ENCODE data around the gene HJV. TPM values are rescaled to one million over a fixed set of nuclear protein-coding genes. Genes with fewer than 3 reads are reported as not detected.

Gene HJV
- total RNA-seq, 1 donor from 2014 or later: not detected

DNA sequence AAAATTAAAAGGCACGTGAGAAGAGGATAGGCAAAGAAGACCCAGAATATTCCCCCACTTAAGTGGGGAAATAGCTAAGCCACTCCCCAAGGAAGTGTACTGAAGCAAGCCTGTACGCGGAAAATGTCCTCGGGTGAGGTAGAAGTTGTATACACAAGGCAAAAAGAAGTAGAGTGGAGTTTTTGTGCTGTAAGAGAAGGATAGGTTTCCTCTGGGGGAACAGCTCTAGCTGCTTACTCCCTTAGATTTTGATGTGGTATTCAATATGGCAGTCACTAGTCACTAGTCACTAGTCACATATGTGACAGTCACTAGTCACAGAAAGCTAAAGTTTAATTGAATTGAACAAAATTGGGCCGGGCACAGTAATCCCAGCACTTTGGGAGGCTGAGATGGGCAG lies 32.8 kb downstream of the HJV start:
- FAIRE-seq (no peak), DNase-seq (ENCODE audit: low read depth) (no peak)
- H3K27ac Mint-ChIP-seq (ENCODE audit: unreplicated experiment): no peak overlapping the region
- Histone ChIP-seq H3K4me2 (ENCODE audit: low read length) (no peak overlapping the region), H3K9me3 (ENCODE audit: insufficient read depth, low read depth, low read length) (no peaks in the 10 kb centered on the region), H3K4me1 (ENCODE audit: insufficient read depth, low read length) (peaks cover 12% of the 10 kb centered on the region), H3K27me3 (ENCODE audit: insufficient read depth, low read length) (no peaks in the 10 kb centered on the region), H3K4me3 (ENCODE audit: insufficient read depth, low read depth, low read length) (no peak overlapping the region), H3K27ac (ENCODE audit: low read depth, low read length) (no peak overlapping the region), H2AFZ (ENCODE audit: low read depth, low read length) (no peak overlapping the region), H4K20me1 (ENCODE audit: insufficient read depth, low read length) (peaks cover 11% of the 10 kb centered on the region), H3K36me3 (ENCODE audit: insufficient read depth, low read length) (peaks cover 11% of the 10 kb centered on the region), H3K9ac (ENCODE audit: low read length) (no peak overlapping the region), H3K79me2 (ENCODE audit: insufficient read depth, low read length) (peaks cover 3% of the 10 kb centered on the region)
- H3K4me1 Mint-ChIP-seq (ENCODE audit: low read depth, unreplicated experiment): peaks cover 23% of the 10 kb centered on the region
- H3K27me3 Mint-ChIP-seq (ENCODE audit: low read depth, unreplicated experiment): no peaks in the 10 kb centered on the region
- peaks cover 15% of the 10 kb centered on the region for H3K36me3 Mint-ChIP-seq (ENCODE audit: low read depth, unreplicated experiment)
- no peaks in the 10 kb centered on the region for H3K9me3 Mint-ChIP-seq (ENCODE audit: unreplicated experiment)
- H3K4me3 Mint-ChIP-seq (ENCODE audit: unreplicated experiment): no peak overlapping the region
- TF ChIP-seq, protein P1, sequence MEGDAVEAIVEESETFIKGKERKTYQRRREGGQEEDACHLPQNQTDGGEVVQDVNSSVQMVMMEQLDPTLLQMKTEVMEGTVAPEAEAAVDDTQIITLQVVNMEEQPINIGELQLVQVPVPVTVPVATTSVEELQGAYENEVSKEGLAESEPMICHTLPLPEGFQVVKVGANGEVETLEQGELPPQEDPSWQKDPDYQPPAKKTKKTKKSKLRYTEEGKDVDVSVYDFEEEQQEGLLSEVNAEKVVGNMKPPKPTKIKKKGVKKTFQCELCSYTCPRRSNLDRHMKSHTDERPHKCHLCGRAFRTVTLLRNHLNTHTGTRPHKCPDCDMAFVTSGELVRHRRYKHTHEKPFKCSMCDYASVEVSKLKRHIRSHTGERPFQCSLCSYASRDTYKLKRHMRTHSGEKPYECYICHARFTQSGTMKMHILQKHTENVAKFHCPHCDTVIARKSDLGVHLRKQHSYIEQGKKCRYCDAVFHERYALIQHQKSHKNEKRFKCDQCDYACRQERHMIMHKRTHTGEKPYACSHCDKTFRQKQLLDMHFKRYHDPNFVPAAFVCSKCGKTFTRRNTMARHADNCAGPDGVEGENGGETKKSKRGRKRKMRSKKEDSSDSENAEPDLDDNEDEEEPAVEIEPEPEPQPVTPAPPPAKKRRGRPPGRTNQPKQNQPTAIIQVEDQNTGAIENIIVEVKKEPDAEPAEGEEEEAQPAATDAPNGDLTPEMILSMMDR (IDR thresholded peaks at IDR 0.05; ENCODE audit: insufficient read depth, low read depth, low read length): no peak
- no peak for TF ChIP-seq EZH2 (IDR thresholded peaks at IDR 0.05; ENCODE audit: insufficient read depth, low read length)

DNA sequence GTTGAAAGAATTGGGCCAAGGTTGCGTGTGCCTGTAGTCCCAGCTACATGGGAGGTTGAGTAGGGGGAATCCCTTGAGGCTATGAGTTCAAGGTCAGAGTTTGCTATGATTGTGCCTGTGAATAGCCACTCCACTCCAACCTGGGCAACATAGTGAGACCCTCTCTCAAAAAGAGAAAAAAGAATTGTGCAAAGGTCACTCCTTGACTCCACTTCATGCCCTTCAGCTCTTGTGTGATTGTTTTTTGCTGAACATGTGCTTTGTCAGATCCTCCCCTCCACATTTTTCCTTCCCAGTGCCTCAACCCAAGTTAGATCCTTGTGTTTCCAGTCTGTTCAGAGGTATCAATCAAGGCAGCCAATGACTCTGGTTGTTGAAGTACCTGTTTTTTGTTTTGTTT lies 33.6 kb downstream of the HJV start:
- Mint-ChIP-seq H3K36me3 (ENCODE audit: low read depth, unreplicated experiment) (peaks cover 12% of the 10 kb centered on the region), H3K4me1 (ENCODE audit: low read depth, unreplicated experiment) (peaks cover 23% of the 10 kb centered on the region), H3K4me3 (ENCODE audit: unreplicated experiment) (no peak overlapping the region), H3K27me3 (ENCODE audit: low read depth, unreplicated experiment) (no peaks in the 10 kb centered on the region), H3K9me3 (ENCODE audit: unreplicated experiment) (no peaks in the 10 kb centered on the region), H3K27ac (ENCODE audit: unreplicated experiment) (no peak overlapping the region)
- no peak overlapping the region for H2AFZ ChIP-seq (ENCODE audit: low read depth, low read length)
- H3K4me3 ChIP-seq (ENCODE audit: insufficient read depth, low read depth, low read length): no peak overlapping the region
- H4K20me1 ChIP-seq (ENCODE audit: insufficient read depth, low read length): peaks cover 5% of the 10 kb centered on the region
- H3K9ac ChIP-seq (ENCODE audit: low read length): no peak overlapping the region
- no peak for FAIRE-seq
- peaks cover 12% of the 10 kb centered on the region for H3K4me1 ChIP-seq (ENCODE audit: insufficient read depth, low read length)
- no peaks in the 10 kb centered on the region for H3K79me2 ChIP-seq (ENCODE audit: insufficient read depth, low read length)
- H3K4me2 ChIP-seq (ENCODE audit: low read length): no peak overlapping the region
- H3K27ac ChIP-seq (ENCODE audit: low read depth, low read length): no peak overlapping the region
- H3K9me3 ChIP-seq (ENCODE audit: insufficient read depth, low read depth, low read length): no peaks in the 10 kb centered on the region
- no peak for DNase-seq (ENCODE audit: low read depth)
- no peaks in the 10 kb centered on the region for H3K27me3 ChIP-seq (ENCODE audit: insufficient read depth, low read length)
- TF ChIP-seq EZH2 (IDR thresholded peaks at IDR 0.05; ENCODE audit: insufficient read depth, low read length): no peak
- TF ChIP-seq, protein P1 (IDR thresholded peaks at IDR 0.05; ENCODE audit: insufficient read depth, low read depth, low read length): no peak
- peaks cover 5% of the 10 kb centered on the region for H3K36me3 ChIP-seq (ENCODE audit: insufficient read depth, low read length)

DNA sequence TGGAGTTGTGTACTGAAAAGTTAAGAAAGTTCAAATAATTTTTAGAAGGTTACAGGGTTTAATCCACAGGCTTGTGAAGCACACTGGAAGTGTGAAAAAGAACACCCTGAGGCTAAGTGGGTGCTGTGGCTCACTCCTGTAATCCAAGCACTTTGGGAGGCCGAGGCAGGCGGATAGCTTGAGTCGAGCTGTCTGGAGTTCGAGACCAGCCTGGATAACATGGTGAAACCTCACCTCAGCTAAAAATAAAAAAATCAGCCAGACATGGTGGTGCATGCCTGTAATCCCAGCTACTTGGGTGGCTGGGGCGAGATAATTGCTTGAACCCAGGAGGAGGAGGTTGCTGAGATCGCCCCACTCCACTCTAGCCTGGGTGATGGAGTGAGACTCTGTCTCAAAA lies 35.0 kb downstream of the HJV start:
- Histone ChIP-seq H3K4me2 (ENCODE audit: low read length) (no peak overlapping the region), H4K20me1 (ENCODE audit: insufficient read depth, low read length) (no peaks in the 10 kb centered on the region), H3K4me1 (ENCODE audit: insufficient read depth, low read length) (peaks cover 12% of the 10 kb centered on the region), H2AFZ (ENCODE audit: low read depth, low read length) (no peak overlapping the region), H3K36me3 (ENCODE audit: insufficient read depth, low read length) (no peaks in the 10 kb centered on the region), H3K9me3 (ENCODE audit: insufficient read depth, low read depth, low read length) (no peaks in the 10 kb centered on the region), H3K27ac (ENCODE audit: low read depth, low read length) (no peak overlapping the region), H3K9ac (ENCODE audit: low read length) (no peak overlapping the region), H3K79me2 (ENCODE audit: insufficient read depth, low read length) (no peaks in the 10 kb centered on the region), H3K4me3 (ENCODE audit: insufficient read depth, low read depth, low read length) (no peak overlapping the region), H3K27me3 (ENCODE audit: insufficient read depth, low read length) (no peaks in the 10 kb centered on the region)
- Mint-ChIP-seq H3K9me3 (ENCODE audit: unreplicated experiment) (no peaks in the 10 kb centered on the region), H3K27me3 (ENCODE audit: low read depth, unreplicated experiment) (no peaks in the 10 kb centered on the region), H3K4me3 (ENCODE audit: unreplicated experiment) (no peak overlapping the region), H3K27ac (ENCODE audit: unreplicated experiment) (no peak overlapping the region), H3K4me1 (ENCODE audit: low read depth, unreplicated experiment) (peaks cover 20% of the 10 kb centered on the region), H3K36me3 (ENCODE audit: low read depth, unreplicated experiment) (peaks cover 1% of the 10 kb centered on the region)
- TF ChIP-seq EZH2 (IDR thresholded peaks at IDR 0.05; ENCODE audit: insufficient read depth, low read length): no peak
- TF ChIP-seq, protein P1 (IDR thresholded peaks at IDR 0.05; ENCODE audit: insufficient read depth, low read depth, low read length): no peak
- DNase-seq (ENCODE audit: low read depth): no peak
- no peak for FAIRE-seq

Data from astrocyte (in vitro differentiated cells and primary cell).